ENCODE data around the gene PLCL2.

PLCL2 gene

DNA sequence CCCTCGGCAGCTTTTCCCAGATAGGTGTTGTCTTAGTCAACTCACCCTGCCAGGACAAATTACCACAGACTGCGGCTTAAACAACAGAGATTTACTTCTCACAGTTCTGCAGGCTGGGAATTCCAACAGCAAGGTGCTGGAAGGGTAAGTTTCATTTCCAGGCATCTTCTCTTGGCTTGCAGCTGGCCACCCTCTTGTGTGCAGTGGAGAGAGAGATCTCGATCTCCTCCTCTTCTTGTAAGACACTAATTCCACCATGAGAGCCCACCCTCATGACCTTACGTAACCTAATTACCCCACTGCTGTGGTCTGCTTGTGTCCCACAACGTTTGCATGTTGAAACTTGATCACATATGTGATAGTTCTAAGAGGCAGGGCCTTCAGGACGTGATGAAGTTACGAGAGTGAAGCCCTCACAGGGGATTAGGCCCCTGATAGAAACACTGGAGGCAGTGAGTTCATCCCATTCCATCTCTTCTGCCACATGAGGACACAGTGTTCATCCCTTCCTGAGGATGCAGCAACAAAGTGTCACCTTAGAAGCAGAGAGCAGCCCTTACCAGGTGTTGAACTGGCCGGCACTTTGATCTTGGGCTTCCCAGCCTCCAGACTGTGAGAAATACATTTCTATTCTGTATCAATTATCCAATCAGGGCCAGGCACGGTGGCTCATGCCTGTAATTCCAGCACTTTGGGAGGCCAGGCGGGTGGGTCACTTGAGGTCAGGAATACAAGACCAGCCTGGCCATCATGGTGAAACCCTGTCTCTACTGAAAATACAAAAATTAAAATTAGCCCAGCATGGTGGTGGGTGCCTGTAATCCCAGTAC is 247.7 kb downstream of the PLCL2 start:
- no peak for DNase-seq

DNA sequence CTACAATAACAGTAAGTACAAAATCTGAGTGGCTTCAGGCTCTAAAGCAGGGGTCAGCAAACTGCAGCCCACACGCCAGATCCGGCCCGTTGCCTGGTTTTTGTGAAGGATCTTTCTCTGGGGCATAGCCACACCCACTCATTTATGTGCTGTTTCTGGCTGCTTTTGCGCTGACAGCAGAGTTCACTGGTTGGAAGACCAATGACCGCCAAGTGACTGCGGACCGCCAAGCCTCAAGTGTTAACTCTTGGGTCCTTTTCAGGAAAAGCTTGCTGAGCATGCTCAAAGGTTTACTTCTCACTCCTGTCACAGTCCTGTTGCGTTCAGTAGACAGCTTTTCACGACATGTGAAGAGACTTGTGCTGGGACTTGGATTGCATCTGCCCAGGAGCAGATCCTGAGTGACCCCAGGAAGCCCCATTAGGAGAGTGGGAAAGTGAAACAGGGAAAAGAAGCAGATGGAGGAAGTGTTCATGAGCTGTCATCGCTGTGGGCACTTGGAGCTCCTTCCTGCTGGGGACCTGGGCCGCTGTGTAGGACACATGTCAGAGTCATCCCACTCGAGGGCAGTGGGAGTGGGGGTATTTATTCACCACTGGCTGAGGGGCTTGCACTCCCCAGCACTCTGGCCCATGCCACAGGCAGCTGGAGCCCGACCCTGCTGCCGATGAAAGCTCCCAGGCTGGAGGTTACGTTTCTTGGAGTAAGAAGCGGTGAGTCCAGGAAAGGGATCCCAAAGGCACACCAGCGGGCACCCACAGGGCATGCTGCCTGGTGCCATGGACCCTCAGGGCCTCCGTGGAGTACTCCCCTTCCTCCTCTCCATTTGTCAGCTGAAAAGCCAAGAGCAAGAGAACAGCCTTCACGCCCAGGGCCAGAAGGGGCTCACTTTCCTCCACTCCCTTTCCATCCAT is 249.1 kb downstream of the PLCL2 start:
- DNase-seq, result no peak

DNA sequence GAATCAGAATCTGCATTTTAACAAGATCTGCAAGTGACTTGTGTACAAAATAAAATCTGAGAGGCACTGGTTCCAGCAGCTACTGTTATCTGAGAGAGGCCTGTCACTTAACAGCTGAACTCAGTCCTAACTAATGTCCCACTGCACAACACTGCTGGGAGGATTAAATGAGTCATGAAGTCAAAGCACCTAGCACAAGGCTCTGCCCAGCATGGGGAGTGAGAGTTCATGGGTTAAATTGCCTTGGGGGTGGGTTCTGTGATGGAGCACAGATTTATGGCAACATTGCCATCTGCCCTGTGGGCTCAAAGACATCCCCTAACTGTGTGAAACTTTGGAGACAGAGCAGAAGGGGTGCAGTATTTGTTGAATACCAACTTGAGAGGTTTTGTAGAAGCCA is 250.9 kb downstream of the PLCL2 start:
- no peak for DNase-seq

DNA sequence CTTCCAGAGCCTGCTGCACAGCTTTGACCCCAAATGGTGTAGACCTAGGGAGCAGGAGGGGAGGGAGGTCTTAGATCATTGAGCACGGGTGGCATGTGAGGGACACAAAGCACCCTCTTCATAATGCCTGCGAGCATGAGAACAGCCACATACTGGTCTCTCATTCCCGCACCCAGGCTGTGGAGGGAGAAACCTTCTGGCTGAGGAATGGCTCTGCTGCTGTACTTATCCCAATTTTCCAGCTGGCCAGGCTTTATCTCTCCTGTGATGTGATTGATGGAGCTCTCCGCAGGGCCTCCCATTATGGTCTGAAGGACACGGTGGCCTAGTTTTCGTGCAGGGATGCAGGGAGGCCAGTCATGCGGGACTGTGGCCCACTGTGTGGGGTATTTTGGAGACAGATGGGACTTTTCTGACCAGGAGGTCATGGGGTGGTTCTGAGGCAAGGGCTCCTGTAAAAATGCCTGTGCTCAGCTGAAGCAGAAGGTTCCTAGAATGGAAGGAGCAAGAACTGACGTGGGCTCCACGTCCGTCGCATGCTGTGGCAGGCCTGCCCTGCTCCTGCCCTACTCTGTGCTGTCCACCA is 251.5 kb downstream of the PLCL2 start:
- no peak for DNase-seq

DNA sequence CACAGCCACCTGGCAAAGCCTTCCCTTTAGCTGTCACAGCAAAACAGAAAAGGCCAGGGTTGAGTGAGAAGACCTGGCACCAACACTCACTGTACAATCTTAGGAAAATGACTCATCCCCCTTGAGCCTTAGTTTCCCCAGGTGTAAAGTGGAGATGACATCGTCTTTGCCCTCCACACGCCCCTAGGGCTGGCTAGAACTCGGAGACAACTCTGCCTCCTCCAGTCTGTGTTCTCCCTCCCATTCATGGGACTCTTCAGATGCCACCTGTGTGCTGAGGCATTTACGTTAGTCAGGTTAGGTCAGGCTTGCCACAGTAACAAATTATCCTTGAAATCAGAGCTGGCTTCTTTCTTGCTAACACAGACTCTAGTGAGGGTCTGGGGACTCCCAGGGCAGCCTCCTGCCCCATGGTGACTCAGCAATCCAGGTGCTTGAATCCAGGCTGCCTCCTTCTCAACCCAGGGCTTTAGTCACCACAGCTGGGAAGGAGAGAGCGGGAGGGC is 252.6 kb downstream of the PLCL2 start:
- DNase-seq, result no peak

DNA sequence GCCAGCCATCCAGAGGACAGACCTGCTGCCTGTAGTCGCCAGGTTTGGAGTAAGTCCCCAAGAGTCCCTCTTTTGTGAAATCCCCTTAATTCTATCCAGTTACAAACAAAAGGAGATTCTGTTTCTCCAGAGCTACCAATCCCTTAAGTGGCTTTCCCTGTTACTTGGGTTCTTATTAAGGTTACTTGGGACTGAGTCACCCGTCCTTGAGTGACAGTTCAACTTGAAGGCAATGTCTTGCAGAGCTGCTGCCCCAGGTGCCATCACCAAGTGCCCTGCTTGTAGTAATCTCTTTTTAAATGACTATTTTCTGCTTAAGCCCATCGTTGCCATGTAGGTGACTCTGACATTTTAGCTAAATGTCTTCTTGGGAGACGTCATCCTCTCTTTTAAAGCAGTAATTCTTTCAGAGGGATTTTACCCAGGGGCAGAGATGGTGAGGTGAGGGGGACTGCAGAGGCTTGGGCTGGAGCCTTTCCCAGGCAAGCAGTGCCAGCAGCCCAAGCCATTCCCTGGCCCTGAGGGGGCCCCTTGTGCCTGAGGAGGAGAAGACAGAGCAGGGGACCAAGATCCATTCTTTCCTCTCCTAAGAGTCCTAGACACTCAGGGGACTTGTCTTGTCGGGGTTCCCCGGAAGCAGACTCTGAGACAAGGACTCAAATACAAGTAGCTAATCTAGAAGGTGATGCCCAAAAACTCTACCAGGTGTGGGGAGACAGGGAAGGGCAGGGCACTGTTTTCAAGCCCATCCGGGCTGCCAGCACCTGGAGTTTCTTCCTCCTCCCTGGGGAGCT is 253.7 kb downstream of the PLCL2 start:
- no peak for DNase-seq

Measured in activated gamma-delta T cell treated with Interleukin-2 at 50 U/mL for 16 hours (primary cell).